Stimulated activated CD4-positive, alpha-beta T cell treated with anti-CD3 and anti-CD28 coated beads, Interleukin-4, amount 100 ng/mL, for 24 hours (primary cell): ENCODE results near the gene GRPR.
"Not testable (repeated sequence)": the region's sequence is repeated elsewhere in the genome, so short reads cannot be mapped to it uniquely, and the experiment has no call there.

ENCODE experiments used
- DNase-seq: peaks from one replicate; pipeline ENCODE4 v3.0.0-alpha.2; 2020

GRPR gene

GRCh38 chrX:16138108-16138427, 14.7 kb downstream of the GRPR start:
- no peak for DNase-seq

DNA sequence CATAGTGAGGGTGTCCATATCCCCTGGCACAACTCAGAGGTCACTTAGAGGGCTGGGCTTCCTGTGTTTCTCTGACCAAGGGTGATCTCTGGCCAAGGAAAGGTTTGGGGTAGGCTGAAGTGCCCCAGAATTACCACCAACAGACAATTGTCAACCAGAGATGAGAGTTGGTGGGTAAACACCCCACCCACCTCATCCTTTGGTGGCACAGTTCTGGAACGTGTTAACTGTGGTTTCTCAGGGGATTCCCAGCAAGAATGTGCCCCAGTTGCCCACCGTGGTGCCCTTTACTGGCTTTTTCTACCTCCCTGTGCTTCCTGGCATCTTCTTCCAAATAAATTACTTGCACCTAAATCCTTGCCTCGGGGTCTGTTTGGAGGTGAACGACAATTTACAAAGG, 17.1 kb downstream of the GRPR start:
- DNase-seq = no peak

DNA sequence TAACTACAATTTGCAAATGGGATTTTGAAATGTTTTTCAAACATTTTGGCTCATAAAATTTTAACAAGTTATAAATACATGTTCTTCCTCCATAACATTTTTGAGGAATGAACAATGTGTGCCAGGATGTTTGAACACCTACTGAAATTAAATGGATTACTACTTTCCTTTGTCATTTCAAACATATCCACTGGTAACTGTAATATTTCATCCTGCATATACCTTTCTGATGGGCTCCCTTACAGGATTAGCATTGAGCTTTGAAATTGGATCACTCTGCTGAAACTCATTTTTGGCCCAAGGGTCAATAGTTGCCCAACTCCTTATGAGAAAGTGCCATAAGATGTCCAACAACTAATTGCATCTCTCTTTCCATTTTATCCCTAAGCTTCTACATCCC, 17.6 kb downstream of the GRPR start:
- no peak for DNase-seq

GRCh38 chrX:16141422-16142245, 18.3 kb downstream of the GRPR start:
- DNase-seq = no peak

GRCh38 chrX:16142246-16142558, 18.8 kb downstream of the GRPR start:
- DNase-seq = no peak

DNA sequence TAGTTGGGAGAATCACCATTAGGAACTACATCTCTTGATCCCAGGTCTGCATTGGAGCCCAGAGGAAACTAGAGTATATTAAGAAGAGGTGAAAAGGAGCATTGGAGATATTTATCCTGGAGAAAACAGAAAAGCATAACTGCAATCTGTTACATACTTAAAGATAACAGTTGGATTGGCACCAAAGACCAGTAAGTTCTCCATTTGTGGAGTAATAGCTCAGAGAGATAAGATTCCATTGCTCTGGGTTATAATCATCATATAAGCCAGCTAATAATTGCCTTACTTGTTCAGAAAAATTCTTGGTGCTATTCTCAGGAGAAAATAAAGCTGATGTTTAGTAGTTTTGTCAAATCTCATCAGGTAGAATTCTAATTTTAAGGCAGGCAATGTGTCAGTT, 20.6 kb downstream of the GRPR start:
- no peak for DNase-seq

GRCh38 chrX:16144420-16144819, 21.1 kb downstream of the GRPR start:
- no peak for DNase-seq

GRCh38 chrX:16145093-16145492, 21.7 kb downstream of the GRPR start:
- DNase-seq = not testable (repeated sequence)

- DNase-seq = no peak
Observed at GRCh38 chrX:16145656-16146055, 22.3 kb downstream of the GRPR start.

- DNase-seq = no peak
Observed at GRCh38 chrX:16148896-16149295, 25.5 kb downstream of the GRPR start.

GRCh38 chrX:16155581-16156096, 32.3 kb downstream of the GRPR start:
- DNase-seq = no peak

DNA sequence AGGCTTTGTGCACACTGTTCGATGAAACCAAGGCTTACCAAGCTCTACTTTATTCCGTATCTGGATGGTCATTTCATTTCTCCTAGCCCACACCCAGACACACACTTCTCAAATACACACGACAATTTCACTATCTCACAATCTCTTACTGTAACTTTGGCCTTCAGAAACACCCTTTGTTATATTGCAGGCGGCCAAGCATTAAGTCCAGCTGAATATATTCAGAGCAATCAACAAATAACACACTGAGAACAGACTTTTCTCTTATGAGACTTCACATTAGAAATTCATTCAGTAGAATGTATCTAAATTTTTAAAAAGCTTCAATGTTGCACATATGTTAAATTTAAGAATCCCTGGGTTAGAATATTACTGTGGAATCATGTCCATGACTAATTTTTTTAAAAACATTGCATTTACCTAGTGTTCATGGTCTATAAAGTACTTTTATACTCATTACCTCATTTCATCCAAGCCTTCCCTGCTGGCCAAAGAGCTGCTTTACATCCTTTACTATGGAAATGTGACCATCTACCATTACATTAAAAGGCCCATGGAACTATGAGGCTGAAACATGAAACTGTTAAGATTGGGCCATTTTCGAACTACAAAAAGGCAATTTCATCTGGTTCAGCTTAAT, 33.4 kb downstream of the GRPR start:
- no peak for DNase-seq

DNA sequence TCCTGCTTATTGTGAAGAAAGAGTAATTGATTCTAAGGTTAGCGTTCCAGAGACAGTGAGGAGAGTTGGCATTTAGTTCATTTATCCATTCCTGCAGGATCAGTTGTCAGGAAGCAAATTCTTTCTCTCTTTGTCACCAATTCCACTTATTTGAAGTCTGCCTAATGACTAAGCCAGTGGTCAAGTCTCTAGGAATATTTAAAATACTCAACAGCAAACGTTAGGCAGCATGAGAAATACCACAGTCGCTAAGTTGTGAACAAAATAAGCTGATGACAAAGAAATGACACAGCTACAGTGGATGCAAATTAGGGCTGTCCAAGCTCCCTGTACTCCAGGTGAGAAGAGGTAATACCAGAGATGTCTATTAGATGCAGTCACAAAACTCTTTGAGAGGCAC, 37.4 kb downstream of the GRPR start:
- DNase-seq = no peak

GRCh38 chrX:16161173-16161572, 37.8 kb downstream of the GRPR start:
- DNase-seq = not testable (repeated sequence)

GRCh38 chrX:16162391-16162790, 39.0 kb downstream of the GRPR start:
- no peak for DNase-seq

GRCh38 chrX:16164748-16165147, 41.4 kb downstream of the GRPR start:
- no peak for DNase-seq

GRCh38 chrX:16167181-16167580, 43.8 kb downstream of the GRPR start, which contains the start of gene MAGEB17:
Gene MAGEB17 (plus strand): TSS chrX:16167481. CDS start chrX:16170383, 2,902 bp downstream.
- DNase-seq = no peak

GRCh38 chrX:16171039-16171438, 47.7 kb downstream of the GRPR start:
- no peak for DNase-seq

GRCh38 chrX:16171944-16172343, 48.6 kb downstream of the GRPR start:
- DNase-seq = no peak

DNA sequence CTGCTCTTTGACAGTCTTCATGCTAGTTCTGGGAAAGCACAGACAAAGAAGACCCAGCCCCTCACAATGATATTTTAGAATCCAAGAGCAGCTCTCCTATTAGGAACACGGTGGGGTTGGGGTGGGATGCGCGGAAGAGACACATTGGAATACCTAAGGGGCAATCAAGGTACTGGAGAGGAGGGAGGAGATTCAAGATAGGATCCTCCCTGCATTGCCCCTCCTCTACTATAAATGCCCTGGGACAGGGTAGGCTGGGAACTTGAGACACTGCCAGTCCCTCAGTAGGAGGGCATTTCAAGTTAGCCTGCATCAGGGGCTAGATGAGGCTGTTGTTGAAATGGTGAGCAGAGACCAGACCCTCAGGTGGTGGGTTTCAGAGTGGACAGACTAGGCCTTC, 49.0 kb downstream of the GRPR start:
- no peak for DNase-seq

DNA sequence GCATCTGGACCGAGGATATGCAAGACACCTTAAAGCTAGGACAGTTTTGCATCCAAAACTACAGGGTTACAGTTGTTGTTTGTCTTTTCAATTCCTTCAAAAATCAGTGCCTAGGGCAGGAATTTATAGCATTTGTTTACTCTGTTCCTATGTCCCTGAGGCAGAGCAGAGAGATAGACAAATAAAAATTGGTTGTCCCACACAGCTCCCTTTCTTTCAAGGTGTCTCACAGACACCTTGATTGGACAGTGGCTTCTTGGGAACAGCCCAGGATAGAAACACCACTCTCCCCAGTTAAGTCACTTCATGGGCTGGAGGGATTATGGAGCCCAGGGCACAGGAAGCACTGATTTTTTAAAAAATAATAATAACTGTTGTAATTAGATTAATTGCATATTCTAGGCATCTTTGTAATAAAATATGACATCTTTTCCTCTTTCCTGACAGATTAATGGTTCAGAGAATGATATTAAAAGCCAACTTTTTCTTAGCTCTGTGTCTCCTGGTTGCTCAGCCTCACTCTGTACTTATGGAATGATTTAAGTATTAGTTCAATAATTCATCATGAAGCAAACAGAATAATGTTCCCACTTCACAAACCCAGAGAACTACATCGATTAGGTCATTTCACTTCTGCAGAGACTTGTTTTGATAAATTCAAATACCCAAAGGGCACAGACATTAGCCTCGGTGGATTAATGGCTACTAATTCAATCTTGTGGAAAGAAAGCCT, 52.1 kb downstream of the GRPR start:
- no peak for DNase-seq

GRCh38 chrX:16177260-16177659, 53.9 kb downstream of the GRPR start:
- DNase-seq = no peak

- not testable (repeated sequence) for DNase-seq
Observed at GRCh38 chrX:16183843-16184242, 60.5 kb downstream of the GRPR start.

- no peak for DNase-seq
Observed at GRCh38 chrX:16185725-16186136, 62.4 kb downstream of the GRPR start.
